AG20443 (cell line): Measurements from ENCODE around the gene CTIF.

ENCODE experiments used
- DNase-seq: peaks from one replicate; pipeline ENCODE4 v3.0.0; 2012; ENCODE audit warnings: low spot score, mixed read lengths

CTIF gene

GRCh38 chr18:48667276-48668254, 128.7 kb downstream of the CTIF start:
- DNase-seq: no peak

GRCh38 chr18:48668466-48669179, 129.8 kb downstream of the CTIF start:
- DNase-seq: no peak

GRCh38 chr18:48669180-48669675, 130.4 kb downstream of the CTIF start:
- DNase-seq: no peak

GRCh38 chr18:48669991-48670750, 131.3 kb downstream of the CTIF start:
- no peak for DNase-seq

GRCh38 chr18:48670751-48671560, 132.1 kb downstream of the CTIF start:
- DNase-seq: no peak

GRCh38 chr18:48671561-48671945, 132.7 kb downstream of the CTIF start:
- no peak for DNase-seq

DNA sequence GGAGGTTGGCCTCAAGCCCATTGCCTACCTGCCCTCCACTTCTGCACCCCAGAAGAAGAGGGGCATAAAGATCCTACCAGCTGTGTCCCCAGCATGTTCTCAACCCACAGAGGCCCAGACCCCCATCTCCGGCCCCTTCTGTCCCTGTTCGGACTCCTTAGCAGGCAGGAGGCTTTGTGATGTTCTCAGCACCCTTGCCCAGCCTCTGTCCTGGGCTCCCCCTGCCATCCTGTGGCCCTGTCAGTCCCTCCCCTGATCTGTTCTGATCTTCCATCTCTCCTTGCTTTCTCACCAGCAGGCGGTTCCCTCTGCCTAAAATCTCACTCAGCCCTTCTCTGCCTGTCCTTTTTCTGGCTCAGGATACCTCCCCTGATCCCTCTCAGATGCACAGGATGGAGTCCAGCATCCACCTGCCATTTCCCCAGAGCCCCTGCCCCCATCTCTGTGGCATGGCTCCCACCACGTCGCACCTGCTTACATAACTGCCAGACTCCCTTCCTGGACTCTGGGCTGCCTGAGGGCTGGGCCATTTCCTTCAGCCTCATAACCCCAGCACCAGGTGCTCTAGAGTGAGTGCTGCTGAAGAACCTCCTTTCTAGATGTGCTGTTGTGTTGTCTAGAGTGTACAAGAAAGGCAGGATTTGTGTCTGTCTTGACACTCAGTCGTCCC, 134.0 kb downstream of the CTIF start:
- no peak for DNase-seq

DNA sequence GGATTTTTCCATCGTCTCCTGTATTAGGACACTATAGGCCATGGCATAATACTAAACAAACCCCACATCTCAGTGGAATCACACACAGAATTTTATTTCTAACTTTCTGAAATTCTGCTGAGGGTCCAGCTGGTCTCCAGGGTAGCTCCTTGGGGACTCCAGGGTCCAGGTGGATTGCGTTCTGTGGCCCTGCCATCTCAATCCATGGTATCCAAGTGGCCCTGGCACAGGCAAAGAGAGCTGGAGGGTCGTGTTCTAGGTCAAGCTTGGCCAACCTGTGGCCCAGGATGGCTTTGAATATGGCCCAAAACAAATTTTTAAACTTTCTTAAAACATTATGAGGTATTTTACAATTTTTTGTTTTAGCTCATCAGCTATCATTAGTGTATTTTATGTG, 134.6 kb downstream of the CTIF start:
- DNase-seq: no peak

DNA sequence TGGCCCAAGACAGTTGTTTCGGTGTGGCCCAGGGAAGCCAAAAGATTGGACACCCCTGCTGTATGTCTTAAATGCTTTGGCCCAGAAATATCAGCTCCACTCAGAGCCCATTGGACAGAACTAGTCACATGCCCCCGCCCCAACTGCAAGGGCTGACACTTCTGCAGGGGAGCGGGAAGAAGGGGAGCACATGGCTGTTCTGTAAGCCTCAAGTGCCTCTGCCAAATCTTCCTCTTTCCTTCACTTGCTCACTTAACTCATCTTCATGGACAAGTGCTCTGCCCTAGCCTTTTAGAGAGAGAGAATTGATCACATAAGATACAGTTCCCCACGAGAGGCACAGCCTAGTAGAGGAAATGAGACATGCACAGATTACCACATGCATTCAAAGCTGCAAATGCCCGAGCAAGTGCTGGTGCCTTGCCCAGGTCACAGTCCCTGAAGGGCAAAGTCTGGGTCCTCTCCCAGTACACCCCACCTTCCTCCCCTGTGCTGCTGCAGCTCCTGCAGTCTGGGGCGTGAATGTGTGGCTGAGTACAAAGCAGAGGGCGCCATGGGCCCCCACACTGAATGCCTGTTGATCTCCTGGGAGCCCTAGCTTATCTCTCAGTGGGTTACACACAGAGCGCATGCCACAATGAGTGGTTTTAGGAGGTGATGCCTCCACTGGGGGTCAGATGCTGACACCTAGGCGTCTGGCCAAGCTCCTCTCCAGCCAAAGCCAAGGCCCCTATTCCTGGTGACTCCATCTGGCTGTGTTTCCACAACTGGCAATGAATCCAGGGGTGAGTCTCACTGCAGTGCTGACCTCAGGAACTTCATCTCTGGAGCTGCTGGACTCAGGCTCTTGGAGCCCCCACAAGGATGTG, 135.3 kb downstream of the CTIF start:
- DNase-seq: peak; percentile 51

GRCh38 chr18:48674758-48675351, 136.0 kb downstream of the CTIF start:
- DNase-seq: no peak

- peak; percentile 93 for DNase-seq
These were observed 136.5 kb downstream of the CTIF start for GRCh38 chr18:48675352-48675761.

- no peak for DNase-seq
These were observed 137.1 kb downstream of the CTIF start for GRCh38 chr18:48675912-48676311.

- no peak for DNase-seq
These were observed 137.5 kb downstream of the CTIF start for GRCh38 chr18:48676346-48676745.

GRCh38 chr18:48676756-48677368, 138.0 kb downstream of the CTIF start:
- peak; percentile 76 for DNase-seq

GRCh38 chr18:48678237-48679115, 139.6 kb downstream of the CTIF start:
- no peak for DNase-seq

GRCh38 chr18:48679236-48679635, 140.4 kb downstream of the CTIF start:
- DNase-seq: no peak

GRCh38 chr18:48680339-48681250, 141.8 kb downstream of the CTIF start:
- no peak for DNase-seq
